Choroid plexus epithelial cell (primary cell): Measurements from ENCODE around the gene SPRED2.

Experiments used
- DNase-seq: peaks from one replicate; pipeline ENCODE4 v3.0.0-alpha.2; 2010; ENCODE audit warnings: low read depth
- H3K4me3 ChIP-seq: 2 replicates; pipeline ENCODE4 v1.5.1; 2011; ENCODE audit warnings: low read depth, mild to moderate bottlenecking, control low read depth, low read length, moderate library complexity
- CTCF ChIP-seq: conservative IDR thresholded peaks from 2 replicates; pipeline ENCODE4 v1.5.1; 2011; ENCODE audit warnings: low read depth, mild to moderate bottlenecking, control low read depth, inconsistent platforms, low read length, moderate library complexity

Gene SPRED2

GRCh38 chr2:65417509-65418085 lies 14.8 kb downstream of the SPRED2 start:
- no peak for TF ChIP-seq CTCF
- H3K4me3 ChIP-seq: no peak overlapping the region
- no peak for DNase-seq

GRCh38 chr2:65416945-65417344 lies 15.5 kb downstream of the SPRED2 start:
- DNase-seq: no peak
- no peak overlapping the region for H3K4me3 ChIP-seq
- no peak for TF ChIP-seq CTCF

DNA sequence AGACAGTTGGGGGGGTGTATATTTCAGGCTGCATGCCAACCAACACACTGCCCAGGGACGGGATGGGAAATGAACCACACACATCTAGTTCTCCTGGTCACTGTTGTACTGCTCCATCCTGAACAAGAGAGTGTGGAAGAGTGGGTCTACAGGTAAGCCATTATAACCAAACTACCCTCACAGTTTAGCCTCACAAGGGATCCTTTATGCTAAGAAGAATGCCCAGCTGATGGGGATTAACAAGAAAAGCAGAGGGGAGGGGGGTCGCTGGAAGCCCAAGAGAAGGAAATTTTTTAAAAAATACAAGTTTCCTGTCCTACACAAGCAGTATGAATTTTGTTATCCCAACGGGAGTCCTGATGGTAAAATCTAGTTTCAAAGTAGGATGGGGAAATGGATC lies 16.1 kb downstream of the SPRED2 start:
- no peak overlapping the region for H3K4me3 ChIP-seq
- DNase-seq: no peak
- no peak for TF ChIP-seq CTCF

DNA sequence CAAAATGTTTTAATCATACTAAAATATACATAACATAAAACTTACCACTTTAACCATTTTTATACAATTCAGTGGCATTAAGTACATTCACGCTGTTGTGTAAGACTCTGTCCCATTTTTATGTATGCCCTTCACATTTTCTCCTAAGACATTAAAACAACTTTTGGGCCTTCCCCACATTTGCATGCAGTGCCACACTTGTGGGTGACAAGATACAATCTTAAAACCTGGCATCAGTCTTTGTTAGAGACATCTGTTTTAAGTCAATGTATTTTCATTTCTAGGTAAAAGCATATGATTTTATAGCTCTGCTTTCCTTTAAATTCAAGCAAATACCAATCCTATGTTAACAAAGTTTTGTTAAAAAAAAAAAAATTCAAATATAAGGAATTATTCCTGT lies 17.3 kb downstream of the SPRED2 start:
- no peak for DNase-seq
- no peak for TF ChIP-seq CTCF
- no peak overlapping the region for H3K4me3 ChIP-seq

DNA sequence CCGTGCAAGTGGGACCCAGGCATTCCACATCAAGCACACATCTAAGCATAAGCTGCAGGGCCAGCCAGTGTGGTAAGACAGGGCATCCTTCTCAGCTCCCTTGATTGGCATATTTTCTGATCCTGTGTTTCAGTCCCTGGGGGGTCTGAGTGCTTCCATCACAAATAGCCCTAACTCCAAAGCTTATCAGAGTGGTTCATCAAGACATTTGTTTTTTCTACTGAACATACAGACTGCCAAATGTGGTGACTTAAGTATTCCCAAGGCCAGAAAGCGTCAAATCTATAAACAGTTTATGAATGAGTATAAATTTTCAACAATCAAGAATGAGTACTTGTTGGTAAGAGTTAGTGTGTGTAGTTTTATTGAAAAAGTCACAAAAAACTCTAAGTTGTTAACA lies 18.8 kb downstream of the SPRED2 start:
- no peak for TF ChIP-seq CTCF
- no peak overlapping the region for H3K4me3 ChIP-seq
- DNase-seq: no peak

DNA sequence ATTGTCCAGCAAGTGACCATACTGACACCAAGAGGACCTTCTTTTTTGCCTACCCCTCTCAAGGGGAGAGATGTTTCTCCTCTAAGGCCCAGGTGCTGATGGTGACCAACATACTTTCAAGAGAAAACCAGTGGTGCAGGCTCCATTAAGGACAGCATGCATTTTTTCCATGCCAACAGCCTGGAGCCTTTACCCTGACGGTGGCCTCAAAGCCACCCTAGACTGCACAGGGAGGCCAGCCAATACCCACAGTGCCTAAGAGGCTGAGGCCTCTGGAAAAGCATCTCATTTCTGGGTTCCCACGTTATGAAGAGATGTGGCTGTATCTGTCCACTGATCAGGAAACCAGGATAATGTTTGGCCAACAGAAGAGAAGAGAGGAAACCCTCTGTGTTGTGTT lies 19.3 kb downstream of the SPRED2 start:
- TF ChIP-seq CTCF: no peak
- no peak for DNase-seq

DNA sequence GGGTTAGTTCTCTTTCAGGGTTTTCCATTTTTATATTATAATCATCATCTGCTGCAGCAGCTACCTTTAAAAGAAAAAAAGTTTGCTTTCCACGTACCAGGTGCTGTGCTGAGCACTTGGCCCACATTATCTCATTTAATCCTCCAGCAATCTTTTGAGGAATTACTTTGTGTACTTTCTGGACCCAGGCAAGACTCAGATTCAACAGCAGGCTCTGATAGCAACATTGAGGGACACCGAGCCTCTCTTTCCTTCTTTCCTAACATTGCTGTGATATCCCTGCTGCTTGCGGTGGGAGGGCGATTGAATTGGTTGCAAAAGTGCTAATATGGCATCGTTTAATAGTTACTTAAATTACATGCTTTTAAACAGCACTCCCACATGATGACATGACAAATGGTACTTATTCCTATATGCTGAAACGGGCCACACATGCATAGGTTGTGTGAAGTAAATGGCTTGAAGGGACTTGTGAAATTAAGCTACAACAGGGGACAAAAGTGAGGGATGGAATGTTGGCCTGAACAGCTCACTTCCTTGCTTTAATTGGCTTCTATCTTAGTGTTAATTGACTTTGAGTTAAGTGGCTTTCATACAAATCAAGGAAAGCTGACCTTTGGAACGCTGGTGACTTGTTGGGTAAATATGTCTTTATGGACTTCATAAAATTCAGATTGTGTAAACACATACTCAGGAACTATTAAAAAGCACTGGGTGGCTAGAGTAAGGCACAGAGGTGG lies 21.2 kb downstream of the SPRED2 start:
- no peak for DNase-seq
- no peak for TF ChIP-seq CTCF

More for the DNA sequence above, 19.3 kb downstream of the SPRED2 start:
- no peak overlapping the region for H3K4me3 ChIP-seq

More for the DNA sequence above, 21.2 kb downstream of the SPRED2 start:
- H3K4me3 ChIP-seq: no peak overlapping the region
